AG04450 (cell line): ENCODE measurements around the gene CELF5. TPM values are rescaled to one million over a fixed set of nuclear protein-coding genes. Genes with fewer than 3 reads are reported as not detected.

Experiments used
- CTCF ChIA-PET: fragments of 300-600, 350-600 bp; formaldehyde crosslinking; extraction: SDS; loops from one replicate; lab custom pipeline; 2022; ENCODE audit warnings: antibody characterized with exemption, inconsistent platforms; lab: Charles Lee
- POLR2A ChIA-PET: fragments of 350-600 bp; formaldehyde crosslinking; extraction: SDS; loops from one replicate; lab custom pipeline; 2021; ENCODE audit warnings: antibody characterized with exemption, inconsistent platforms; lab: Yijun Ruan, JAX
- DNase-seq: peaks from one replicate; pipeline ENCODE4 v3.0.0-alpha.2; 2011; ENCODE audit warnings: low read depth, low spot score
- H3K27ac ChIP-seq: one replicate; pipeline ENCODE4 v1.5.1; 2012; ENCODE audit warnings: low read depth, low read length, control low read depth
- H3K27me3 ChIP-seq: one replicate; pipeline ENCODE4 v1.6.0; 2012; ENCODE audit warnings: low read length; ENCODE audit not compliant: control insufficient read depth, insufficient read depth
- H3K4me3 ChIP-seq: 2 replicates; pipeline ENCODE4 v1.5.1; 2011; ENCODE audit warnings: mild to moderate bottlenecking, low read depth, low read length, control low read depth
- H3K9me3 ChIP-seq: 2 replicates; pipeline ENCODE4 v1.5.1; 2012; ENCODE audit warnings: low read length; ENCODE audit not compliant: control insufficient read depth, insufficient read depth
- CTCF ChIP-seq: IDR thresholded peaks from 2 replicates; pipeline ENCODE4 v1.5.1; 2011; ENCODE audit warnings: low read depth, low read length, control low read depth, inconsistent platforms
- polyA minus RNA-seq: library from RNA; depleted of rRNA, polyadenylated mRNA; stranded (reverse); fragments of >200 nt; gene quantifications from 2 replicates; pipeline ENCODE4 v1.2.3, GENCODE V29; 2011; rRNA and poly(A)+ RNA removed
- polyA plus RNA-seq: library from polyadenylated mRNA; depleted of rRNA; stranded (reverse); fragments of >200 nt; gene quantifications from 2 replicates; pipeline ENCODE4 v1.2.3, GENCODE V29; 2011; rRNA removed

CELF5 gene
- polyA plus RNA-seq: not detected in 2 replicates
- polyA minus RNA-seq: not detected in 2 replicates

GRCh38 chr19:3224346-3225168 is at the start of gene CELF5:
Gene CELF5 (plus strand): TSS chr19:3224661. CDS start chr19:3224740, 79 bp downstream.
- Histone ChIP-seq H3K4me3 (peak within 1 kb of the TSS; percentile 35; the same call in 1 of the 2 replicates), H3K9me3 (no peaks in the 10 kb centered on the region), H3K27me3 (peaks cover 39% of the 10 kb centered on the region), H3K27ac (no peak within 1 kb of the TSS)
- DNase-seq: no peak
- ChIA-PET POLR2A (no interaction called here), CTCF (interaction anchor here (0.5 to 1.5 kb wide), 10 partner anchors 9 to 1443 kb away, joined by 3 to 5 read pairs (median 5); no protein-coding TSS in a partner anchor)
- 0 out of 2 replicates have a peak, but pooled peaks have one; percentile 15 for TF ChIP-seq CTCF

- POLR2A ChIA-PET: no interaction called here
- no peak for DNase-seq
- CTCF ChIA-PET: no interaction called here
- H3K27me3 ChIP-seq: peaks cover 2% of the 10 kb centered on the region
- no peak overlapping the region for H3K27ac ChIP-seq
- TF ChIP-seq CTCF: no peak
- H3K9me3 ChIP-seq: peaks cover 12% of the 10 kb centered on the region; the same call in 1 of the 2 replicates
- H3K4me3 ChIP-seq: no peak overlapping the region
Observed at GRCh38 chr19:3175781-3176714, 48.4 kb upstream of the CELF5 start.

- no peak for TF ChIP-seq CTCF
- Histone ChIP-seq H3K27me3 (no peaks in the 10 kb centered on the region), H3K9me3 (peaks cover 12% of the 10 kb centered on the region; the same call in 1 of the 2 replicates), H3K4me3 (no peak overlapping the region), H3K27ac (no peak overlapping the region)
- POLR2A ChIA-PET: no interaction called here
- no peak for DNase-seq
- CTCF ChIA-PET: no interaction called here
Observed at GRCh38 chr19:3176715-3177501, 47.6 kb upstream of the CELF5 start.

GRCh38 chr19:3178377-3178972 is 46.0 kb upstream of the CELF5 start, which contains the start of gene S1PR4:
Gene S1PR4 (plus strand): TSS chr19:3178769. CDS start chr19:3178793, 24 bp downstream.
- ChIA-PET POLR2A (no interaction called here), CTCF (no interaction called here)
- DNase-seq: no peak
- Histone ChIP-seq H3K27me3 (no peaks in the 10 kb centered on the region), H3K27ac (no peak within 1 kb of the TSS), H3K9me3 (peaks cover 12% of the 10 kb centered on the region; the same call in 1 of the 2 replicates), H3K4me3 (no peak within 1 kb of the TSS)
- no peak for TF ChIP-seq CTCF
